ENCODE data around the gene EFCAB12. TPM values are rescaled to one million over a fixed set of nuclear protein-coding genes. Genes with fewer than 3 reads are reported as not detected.

The EFCAB12 gene
- 1 to 10 TPM; 3.4 to 3.7 (median 3.4) TPM for polyA plus RNA-seq (ENCODE audit: insufficient read length in 4 of 4)

GRCh38 chr3:129428376-129429079 lies at the start of gene EFCAB12:
Gene EFCAB12 (minus strand): TSS chr3:129428636. CDS start chr3:129428488, 148 bp downstream.
- DNase-seq (ENCODE audit: low read depth in 4 of 4, low spot score in 3 of 4) = peak; percentile 80 to 88 (median 84)

- DNase-seq (ENCODE audit: low read depth in 4 of 4, low spot score in 3 of 4) = no peak
These were observed 48.1 kb upstream of the EFCAB12 start for GRCh38 chr3:129476586-129476985.

GRCh38 chr3:129475863-129476262 lies 47.4 kb upstream of the EFCAB12 start:
- DNase-seq (ENCODE audit: low read depth in 4 of 4, low spot score in 3 of 4) = no peak

- no peak for DNase-seq (ENCODE audit: low read depth in 4 of 4, low spot score in 3 of 4)
These were observed 46.8 kb upstream of the EFCAB12 start for GRCh38 chr3:129474984-129475804.

- DNase-seq (ENCODE audit: low read depth in 4 of 4, low spot score in 3 of 4) = no peak
These were observed 45.3 kb upstream of the EFCAB12 start for GRCh38 chr3:129473769-129474152.

- DNase-seq (ENCODE audit: low read depth in 4 of 4, low spot score in 3 of 4) = no peak
These were observed 44.8 kb upstream of the EFCAB12 start for GRCh38 chr3:129473067-129473768.

GRCh38 chr3:129470861-129471260 lies 42.4 kb upstream of the EFCAB12 start:
- no peak for DNase-seq (ENCODE audit: low read depth in 4 of 4, low spot score in 3 of 4)

GRCh38 chr3:129469026-129469425 lies 40.6 kb upstream of the EFCAB12 start:
- DNase-seq (ENCODE audit: low read depth in 4 of 4, low spot score in 3 of 4) = no peak

- no peak for DNase-seq (ENCODE audit: low read depth in 4 of 4, low spot score in 3 of 4)
These were observed 39.5 kb upstream of the EFCAB12 start for GRCh38 chr3:129467932-129468331.

- DNase-seq (ENCODE audit: low read depth in 4 of 4, low spot score in 3 of 4) = no peak
These were observed 35.3 kb upstream of the EFCAB12 start for GRCh38 chr3:129463716-129464115.

- DNase-seq (ENCODE audit: low read depth in 4 of 4, low spot score in 3 of 4) = no peak
These were observed 34.7 kb upstream of the EFCAB12 start for GRCh38 chr3:129463094-129463493.

GRCh38 chr3:129462361-129462968 lies 34.0 kb upstream of the EFCAB12 start:
- no peak for DNase-seq (ENCODE audit: low read depth in 4 of 4, low spot score in 3 of 4)

GRCh38 chr3:129461461-129462146 lies 33.2 kb upstream of the EFCAB12 start:
- no peak for DNase-seq (ENCODE audit: low read depth in 4 of 4, low spot score in 3 of 4)

GRCh38 chr3:129461022-129461421 lies 32.6 kb upstream of the EFCAB12 start:
- no peak for DNase-seq (ENCODE audit: low read depth in 4 of 4, low spot score in 3 of 4)

- no peak for DNase-seq (ENCODE audit: low read depth in 4 of 4, low spot score in 3 of 4)
These were observed 32.1 kb upstream of the EFCAB12 start for GRCh38 chr3:129460572-129460971.

GRCh38 chr3:129460155-129460554 lies 31.7 kb upstream of the EFCAB12 start:
- DNase-seq (ENCODE audit: low read depth in 4 of 4, low spot score in 3 of 4) = no peak

GRCh38 chr3:129453732-129454131 lies 25.3 kb upstream of the EFCAB12 start:
- no peak for DNase-seq (ENCODE audit: low read depth in 4 of 4, low spot score in 3 of 4)

GRCh38 chr3:129449279-129450115 lies 21.1 kb upstream of the EFCAB12 start:
- no peak for DNase-seq (ENCODE audit: low read depth in 4 of 4, low spot score in 3 of 4)

- DNase-seq (ENCODE audit: low read depth in 4 of 4, low spot score in 3 of 4) = no peak
These were observed 19.9 kb upstream of the EFCAB12 start for GRCh38 chr3:129448186-129448895.
